ENCODE measurements around the gene PNPLA5.
"Not testable (repeated sequence)": the region's sequence is repeated elsewhere in the genome, so short reads cannot be mapped to it uniquely, and the experiment has no call there.

PNPLA5 gene
- total RNA-seq, result 0 to 0.08 (median 0) reads per million in 4 donors

DNA sequence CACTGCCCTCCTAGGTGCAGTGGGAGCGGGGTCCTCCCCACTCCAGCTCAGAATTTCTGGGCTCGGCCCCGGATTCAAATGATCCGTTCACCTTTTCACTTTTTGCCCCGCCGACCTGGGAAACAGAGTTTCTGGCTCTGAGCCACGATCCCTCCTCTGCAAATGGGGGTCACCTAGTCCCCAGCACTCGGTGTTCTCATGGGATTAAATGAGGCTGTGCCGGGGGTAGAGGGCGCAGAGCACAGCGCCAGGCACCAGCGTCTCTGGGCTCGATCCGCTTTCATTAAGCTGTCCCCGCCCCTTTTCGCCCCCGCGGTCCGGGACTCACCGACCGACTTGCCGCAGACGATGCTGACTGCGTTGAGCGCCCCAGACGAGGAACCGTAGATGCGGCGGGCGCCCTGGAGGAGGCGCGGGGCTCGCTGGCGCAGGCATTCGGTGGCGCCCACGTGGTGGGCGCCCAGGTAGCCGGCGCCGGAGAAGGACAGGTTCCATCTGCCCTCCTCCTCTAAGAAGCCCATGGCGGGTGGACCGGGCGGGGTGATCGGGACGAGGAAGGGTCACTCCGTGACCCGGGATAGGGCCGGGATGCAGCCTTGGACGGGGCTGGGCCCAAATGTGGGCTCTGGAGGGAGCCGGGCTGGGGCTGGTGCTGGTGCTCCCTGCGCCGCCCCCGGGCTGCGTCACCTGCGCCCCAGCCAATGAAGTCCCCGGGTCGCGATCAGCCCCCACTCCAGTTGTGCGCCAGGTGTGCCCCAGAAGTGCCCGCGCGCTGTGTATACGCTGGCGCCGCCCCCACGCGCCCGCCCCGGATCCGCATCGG is at the start of gene PNPLA5:
Gene PNPLA5 (minus strand): TSS at position 654 of the 823 bp plus-strand sequence. CDS start 133 bp downstream, at position 521.
- DNase-seq, result no peak

DNA sequence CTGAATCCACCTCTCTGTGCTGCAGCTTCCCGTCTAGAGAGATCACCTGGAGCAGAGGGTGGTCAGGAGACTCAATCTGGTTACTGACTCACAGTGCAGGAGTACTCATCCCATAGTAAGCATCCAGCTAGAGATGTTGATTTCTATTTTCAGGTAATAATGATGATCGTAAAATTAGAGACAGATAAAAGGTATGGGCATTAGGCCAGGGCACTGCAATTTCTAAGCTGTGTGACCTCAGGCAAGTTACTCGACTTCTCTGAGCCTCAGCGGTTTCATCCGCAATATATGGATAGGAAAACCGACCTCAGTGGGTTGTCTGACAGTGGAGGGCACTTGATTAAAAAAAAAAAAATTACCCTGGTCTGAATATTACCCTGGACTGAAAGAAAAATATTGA is 49.6 kb upstream of the PNPLA5 start:
- no peak for DNase-seq

DNA sequence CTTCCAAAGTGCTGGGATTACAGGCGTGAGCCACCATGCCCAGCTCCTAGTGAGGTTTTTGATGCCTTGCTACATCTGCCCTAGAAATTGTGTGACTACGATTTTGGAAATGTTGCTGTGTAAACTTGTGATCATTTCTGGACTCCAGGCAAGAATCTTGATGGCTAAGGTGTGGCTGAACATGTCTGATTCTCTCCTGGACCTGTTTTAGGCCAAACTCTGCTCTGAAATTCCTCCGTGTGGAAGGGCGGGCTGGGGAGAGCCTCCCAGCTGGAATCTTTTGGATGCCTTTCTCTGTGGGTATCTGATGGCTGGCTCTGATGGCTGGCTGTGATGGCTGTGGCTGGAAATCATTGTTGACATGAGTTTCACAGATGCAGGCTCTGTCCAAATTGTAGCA is 40.0 kb upstream of the PNPLA5 start:
- no peak for DNase-seq

DNA sequence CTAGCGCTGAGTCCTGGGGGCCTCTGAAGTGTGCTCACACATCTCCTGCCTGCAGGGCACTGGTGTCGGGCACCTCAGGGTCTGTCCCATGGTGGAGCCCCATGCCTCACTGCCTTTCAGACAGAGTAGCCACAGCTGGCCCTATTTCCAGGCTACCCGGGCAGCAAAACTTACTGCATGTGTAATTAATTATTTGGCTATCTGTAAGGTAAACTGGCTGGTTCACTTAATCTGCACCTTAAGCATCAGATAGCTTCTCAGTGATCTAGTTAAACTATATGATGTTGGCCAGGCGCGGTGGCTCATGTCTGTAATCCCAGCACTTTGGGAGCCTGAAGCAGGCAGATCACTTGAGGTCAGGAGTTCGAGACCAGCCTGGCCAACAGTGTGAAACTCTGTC is 37.1 kb upstream of the PNPLA5 start:
- DNase-seq, result no peak

DNA sequence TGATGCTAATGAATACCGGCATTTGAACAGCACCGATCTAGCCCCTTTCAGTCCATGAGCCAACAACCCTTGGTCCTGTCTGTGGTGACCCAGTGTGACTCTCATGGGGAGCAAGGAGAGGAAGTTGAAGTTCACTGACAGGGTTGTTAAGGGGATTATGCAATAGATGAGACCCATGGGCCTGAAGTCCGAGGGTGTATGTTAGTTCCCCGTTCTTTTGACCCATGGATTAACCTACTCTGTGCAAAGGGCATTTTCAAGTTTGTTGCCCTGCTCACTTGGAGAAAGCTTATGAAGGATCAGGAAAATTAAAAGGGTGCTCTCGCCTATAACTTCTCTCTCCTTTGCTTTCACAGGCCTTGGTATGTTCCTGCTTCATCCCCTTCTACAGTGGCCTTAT is 36.7 kb upstream of the PNPLA5 start:
- no peak for DNase-seq

- no peak for DNase-seq
Measured at GRCh38 chr22:43926349-43926710, 34.5 kb upstream of the PNPLA5 start.

GRCh38 chr22:43925433-43926348 is 33.9 kb upstream of the PNPLA5 start:
- no peak for DNase-seq

DNA sequence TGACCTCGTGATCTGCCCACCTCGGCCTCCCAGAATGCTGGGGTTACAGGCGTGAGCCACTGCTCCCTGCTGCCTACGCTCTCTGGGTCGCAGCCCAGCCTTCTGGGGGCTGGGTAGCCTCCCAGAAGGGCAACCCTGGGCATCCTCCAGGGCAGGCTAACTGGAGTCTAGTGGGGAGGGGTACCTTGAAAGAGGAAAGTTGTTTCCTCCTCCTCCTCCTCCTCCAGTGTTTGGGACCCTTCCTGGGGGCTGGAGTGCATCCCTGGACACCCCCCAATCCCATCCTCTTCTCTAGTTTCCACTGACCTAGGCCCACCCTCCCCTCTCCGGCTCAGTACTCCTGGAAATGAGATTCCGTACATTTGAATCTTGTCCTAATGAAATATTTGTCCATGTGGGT is 33.1 kb upstream of the PNPLA5 start:
- no peak for DNase-seq

- DNase-seq, result peak; percentile 45 to 66 (median 62)
Measured at GRCh38 chr22:43923631-43924464, 32.0 kb upstream of the PNPLA5 start, which contains the start of gene PNPLA3. TSS of gene PNPLA3 (plus strand) at chr22:43923805. CDS start at chr22:43923912, 107 bp downstream.

DNA sequence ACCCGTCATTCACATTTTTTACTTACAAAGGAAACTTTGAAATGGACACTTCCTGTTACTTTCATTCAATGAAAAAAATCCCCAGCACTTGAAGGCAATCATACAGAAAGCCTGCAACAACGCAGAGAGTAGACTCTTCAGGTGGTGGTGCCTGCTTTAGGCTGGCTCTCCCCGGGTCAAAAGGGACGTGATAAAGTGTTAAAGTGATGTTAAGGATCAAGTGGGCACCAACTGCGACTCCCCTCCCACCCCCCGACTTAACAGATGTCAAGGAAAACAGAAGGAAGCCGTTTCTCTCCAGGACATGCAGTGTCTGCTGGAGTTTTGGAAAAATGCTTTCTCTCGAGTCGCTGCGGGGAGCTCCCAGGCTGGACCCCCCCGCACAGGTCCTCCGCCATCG is 31.4 kb upstream of the PNPLA5 start:
- DNase-seq, result peak in 2 of 5 donors; percentile 5 to 8

DNA sequence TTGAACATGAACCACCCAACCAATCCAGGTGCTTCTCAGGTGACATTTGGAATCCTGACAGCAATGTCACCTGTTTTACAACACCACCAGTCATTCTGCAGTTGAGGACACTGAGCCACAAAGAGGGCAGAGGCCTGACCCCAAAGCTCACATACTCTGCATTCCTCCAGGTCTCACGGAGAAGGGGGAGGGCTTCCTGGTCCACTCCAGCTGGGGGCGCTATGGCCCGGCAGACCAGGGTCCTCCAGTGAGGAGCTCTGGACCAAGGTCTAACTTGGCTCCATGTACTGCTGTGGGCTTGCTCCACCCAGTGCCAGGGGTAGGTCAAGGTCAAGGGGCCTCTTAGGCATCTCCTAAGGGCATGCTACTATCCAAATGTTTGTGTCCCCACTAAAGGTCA is 30.3 kb upstream of the PNPLA5 start:
- DNase-seq, result no peak

DNA sequence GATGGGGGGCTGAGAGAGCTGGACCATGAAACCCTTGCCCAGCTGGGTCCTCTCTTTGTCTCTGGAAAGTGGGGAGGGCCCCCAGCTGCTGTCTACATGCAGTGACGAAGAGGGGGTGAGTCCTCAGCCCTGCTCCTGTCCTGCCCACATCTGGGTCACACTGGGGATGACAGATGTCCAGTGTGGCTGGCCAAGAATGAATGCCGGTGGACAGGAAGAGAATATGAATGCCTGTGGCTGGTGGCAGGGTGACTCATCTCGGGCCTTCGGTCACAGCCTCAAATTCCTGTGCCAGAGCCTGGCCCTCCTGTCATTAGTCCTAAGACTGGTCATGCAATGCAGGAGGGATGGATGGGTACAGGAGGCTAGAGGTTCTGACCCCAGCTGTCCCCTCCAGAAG is 29.6 kb upstream of the PNPLA5 start:
- no peak for DNase-seq

DNA sequence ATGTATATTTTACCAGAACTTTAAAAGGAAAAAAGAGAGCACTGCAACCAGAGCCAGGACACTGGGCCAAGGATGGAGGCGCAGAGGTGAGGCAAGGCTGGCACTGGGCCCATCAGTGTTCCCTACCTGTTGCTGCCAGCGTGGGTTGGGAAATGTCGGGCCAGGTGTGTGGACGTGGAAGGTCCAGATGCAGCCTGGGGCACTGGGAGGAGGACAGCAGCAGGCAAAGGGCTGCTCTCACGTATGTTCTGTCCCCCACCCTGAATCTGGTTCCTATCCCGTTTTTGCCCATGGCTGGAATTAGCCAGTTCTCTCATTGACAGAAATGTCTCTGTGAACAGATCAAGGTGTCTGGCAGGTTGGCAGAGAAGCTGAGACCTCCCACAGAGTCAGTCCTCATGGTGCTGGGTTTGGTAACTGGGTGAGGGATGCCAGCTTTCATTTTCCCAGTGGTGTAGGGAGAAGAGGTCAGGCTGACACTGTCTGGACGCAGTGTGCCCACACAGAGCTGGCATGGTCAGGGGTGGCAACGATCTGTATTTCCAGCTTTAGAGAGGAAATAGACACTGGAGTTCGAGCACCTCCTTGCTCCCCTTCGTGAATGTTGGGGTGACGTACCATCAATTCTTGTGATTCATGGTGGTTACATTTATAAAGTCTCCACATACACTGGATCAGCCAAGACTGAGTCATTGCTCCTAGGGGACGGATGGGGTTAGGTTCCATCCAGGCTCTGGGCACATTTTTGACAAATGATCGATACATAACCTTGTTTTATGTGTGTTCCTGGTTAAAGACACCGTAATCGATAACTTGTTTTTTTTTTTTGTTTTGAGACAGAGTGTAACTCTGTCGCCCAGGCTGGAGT is 27.5 kb upstream of the PNPLA5 start:
- no peak for DNase-seq

DNA sequence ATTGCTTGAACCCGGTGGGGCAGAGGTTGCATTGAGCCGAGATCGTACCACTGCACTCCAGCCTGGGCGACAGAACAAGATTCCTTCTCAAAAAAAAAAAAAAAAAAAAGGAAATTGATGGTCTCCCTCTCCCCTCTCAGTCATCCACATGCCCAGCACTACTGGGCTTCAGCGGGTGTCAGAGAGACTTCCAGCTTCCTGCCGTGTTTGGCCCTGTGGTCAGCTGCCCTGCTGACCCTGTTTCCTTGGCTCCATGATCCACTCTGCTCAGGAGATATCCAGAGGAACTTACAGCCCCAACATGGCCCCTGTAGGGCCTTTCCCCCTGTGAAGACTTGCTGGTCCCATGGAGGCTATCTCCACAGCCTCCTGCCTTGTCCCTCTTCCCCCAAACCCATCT is 25.7 kb upstream of the PNPLA5 start:
- no peak for DNase-seq

DNA sequence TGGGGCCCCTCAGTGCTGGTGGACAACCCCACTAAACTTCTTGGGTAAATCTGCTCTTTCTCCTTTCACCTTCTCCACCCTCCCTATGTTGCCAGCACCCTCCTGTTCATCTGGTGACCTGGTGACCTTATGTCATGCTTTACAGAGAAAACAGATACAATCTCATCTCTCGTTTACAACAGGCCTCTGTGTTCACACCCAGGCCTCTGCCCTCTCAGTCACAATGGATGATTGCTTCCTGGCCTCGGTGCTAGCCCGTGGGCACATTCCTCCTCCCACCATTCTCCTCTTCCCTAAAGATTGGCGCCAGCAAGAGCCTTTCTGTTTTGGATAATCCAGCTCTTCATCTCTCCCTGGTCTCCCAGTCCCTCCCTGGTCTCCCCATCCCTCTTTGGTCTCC is 19.5 kb upstream of the PNPLA5 start:
- no peak for DNase-seq

DNA sequence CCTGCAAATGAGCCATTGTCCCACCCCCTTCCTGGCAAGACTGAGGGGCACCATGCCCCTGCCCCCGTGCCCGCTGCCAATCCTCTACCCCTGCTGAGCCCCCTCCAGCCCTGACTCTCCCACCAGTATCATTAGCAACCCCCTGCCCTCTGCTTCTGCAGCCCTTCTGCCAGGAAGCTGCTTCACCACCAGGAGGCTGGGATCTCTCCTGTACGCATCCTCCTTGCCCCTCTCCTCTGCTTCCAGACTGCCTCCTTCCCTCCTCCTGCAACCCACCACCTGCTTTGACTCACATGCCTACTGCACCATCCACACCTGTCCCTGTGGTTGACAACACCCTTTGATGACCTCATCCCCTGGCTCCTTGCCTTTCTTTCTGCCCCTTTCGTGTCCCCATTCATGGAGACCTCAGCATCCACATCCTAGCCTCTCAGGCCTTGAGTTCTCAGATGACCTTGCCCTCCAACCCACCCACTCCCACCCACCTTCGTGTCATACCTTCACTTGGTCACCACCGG is 18.4 kb upstream of the PNPLA5 start:
- DNase-seq, result no peak

- no peak for DNase-seq
Measured at GRCh38 chr22:43909708-43910107, 17.9 kb upstream of the PNPLA5 start.

- no peak for DNase-seq
Measured at GRCh38 chr22:43905681-43906080, 13.9 kb upstream of the PNPLA5 start.

DNA sequence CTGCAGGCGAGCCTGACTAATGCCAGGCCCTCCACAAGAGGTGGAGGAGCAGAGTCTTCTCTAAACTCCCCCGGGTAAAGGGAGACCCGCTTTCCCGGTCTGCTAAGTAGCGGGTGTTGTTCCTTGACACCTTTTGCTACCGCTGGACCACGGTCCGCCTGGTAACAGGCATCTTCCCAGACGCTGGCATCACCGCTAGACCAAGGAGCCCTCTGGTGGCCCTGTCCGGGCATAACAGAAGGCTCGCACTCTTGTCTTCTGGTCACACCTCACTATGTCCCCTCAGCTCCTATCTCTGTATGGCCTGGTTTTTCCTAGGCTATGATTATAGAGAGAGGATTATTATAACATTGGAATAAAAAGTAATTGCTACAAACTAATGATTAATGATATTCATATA is 12.6 kb upstream of the PNPLA5 start:
- not testable (repeated sequence) for DNase-seq

- DNase-seq, result not testable (repeated sequence)
Measured at GRCh38 chr22:43903033-43903432, 11.2 kb upstream of the PNPLA5 start.

- DNase-seq, result no peak
Measured at GRCh38 chr22:43901976-43902643, 10.3 kb upstream of the PNPLA5 start.

Measured in T-helper 1 cell (primary cell).